Measurements from ENCODE around the gene GIMAP8. TPM values are rescaled to one million over a fixed set of nuclear protein-coding genes. Genes with fewer than 3 reads are reported as not detected.
"Not testable (repeated sequence)": the region's sequence is repeated elsewhere in the genome, so short reads cannot be mapped to it uniquely, and the experiment has no call there.

The GIMAP8 gene
- total RNA-seq, 1 experiment from 2014 or later, result 0.07 TPM

DNA sequence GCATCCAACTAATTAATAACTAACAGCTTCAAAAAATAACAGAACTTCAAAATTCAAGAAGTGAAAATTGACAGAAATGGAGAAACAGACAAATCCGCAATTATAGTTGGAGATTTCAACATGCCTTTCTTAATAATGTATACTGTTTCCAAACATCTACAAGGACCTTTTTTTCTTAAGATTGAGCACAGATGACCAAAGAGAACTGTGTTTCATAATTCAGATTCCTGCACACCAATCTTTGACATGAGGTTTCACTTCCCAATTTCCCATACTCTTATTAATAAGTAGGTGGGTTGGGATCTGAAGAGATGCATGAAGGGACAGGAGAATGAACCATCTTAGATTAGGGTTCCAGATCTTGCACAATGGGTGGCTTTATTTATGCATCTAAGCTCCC, 39.4 kb downstream of the GIMAP8 start:
- DNase-seq, result no peak
- H3K36me3 ChIP-seq (ENCODE audit: control insufficient read depth, insufficient read depth, low read length), result no peaks in the 10 kb centered on the region
- no peaks in the 10 kb centered on the region for H3K9me3 ChIP-seq
- Mint-ChIP-seq H3K4me3 (ENCODE audit: unreplicated experiment) (no peak overlapping the region), H3K36me3 (ENCODE audit: insufficient read depth, unreplicated experiment) (no peaks in the 10 kb centered on the region), H3K27ac (ENCODE audit: unreplicated experiment) (no peak overlapping the region), H3K4me1 (ENCODE audit: low read depth, unreplicated experiment) (no peaks in the 10 kb centered on the region), H3K27me3 (ENCODE audit: insufficient read depth, unreplicated experiment) (peaks cover 5% of the 10 kb centered on the region), H3K9me3 (ENCODE audit: unreplicated experiment) (no peaks in the 10 kb centered on the region)
- no TSS peak for BruUV-seq (replicated peaks)
- TF ChIP-seq CTCF (IDR thresholded peaks at IDR 0.05; ENCODE audit: insufficient read depth in 1 of 2, low read depth in 1 of 2, low read length in 1 of 2, severe bottlenecking in 1 of 2, unreplicated experiment in 1 of 2), result no peak
- intact Hi-C loops (cut with micrococcal nuclease; ENCODE audit: unreplicated experiment), result no loop called here
- CTCF ChIA-PET, result no interaction called here
- no peak overlapping the region for H3K4me3 ChIP-seq (ENCODE audit: low read depth, low read length)
- POLR2A ChIA-PET, result no interaction called here
- no peaks in the 10 kb centered on the region for H3K27me3 ChIP-seq (replicated peaks; ENCODE audit: control insufficient read depth, insufficient read depth, low read length)
- H3K4me1 ChIP-seq, result no peaks in the 10 kb centered on the region

- H3K9me3 ChIP-seq; H3K4me1 Mint-ChIP-seq (ENCODE audit: low read depth, unreplicated experiment); H3K9me3 Mint-ChIP-seq (ENCODE audit: unreplicated experiment); H3K36me3 Mint-ChIP-seq (ENCODE audit: insufficient read depth, unreplicated experiment); H3K4me3 Mint-ChIP-seq (ENCODE audit: unreplicated experiment); intact Hi-C loops (cut with micrococcal nuclease; ENCODE audit: unreplicated experiment); BruUV-seq (replicated peaks); H3K27ac Mint-ChIP-seq (ENCODE audit: unreplicated experiment); H3K4me3 ChIP-seq (ENCODE audit: low read depth, low read length); POLR2A ChIA-PET; DNase-seq; H3K36me3 ChIP-seq (ENCODE audit: control insufficient read depth, insufficient read depth, low read length); H3K27me3 Mint-ChIP-seq (ENCODE audit: insufficient read depth, unreplicated experiment); H3K27me3 ChIP-seq (replicated peaks; ENCODE audit: control insufficient read depth, insufficient read depth, low read length); CTCF ChIA-PET; H3K4me1 ChIP-seq: not testable (repeated sequence)
Observed at GRCh38 chr7:150493442-150493841, 43.0 kb downstream of the GIMAP8 start.

GRCh38 chr7:150502519-150502918, 52.1 kb downstream of the GIMAP8 start:
- no peaks in the 10 kb centered on the region for H3K9me3 Mint-ChIP-seq (ENCODE audit: unreplicated experiment)
- Histone ChIP-seq H3K4me1 (no peaks in the 10 kb centered on the region), H3K4me3 (ENCODE audit: low read depth, low read length) (no peak overlapping the region), H3K9me3 (no peaks in the 10 kb centered on the region), H3K27me3 (replicated peaks; ENCODE audit: control insufficient read depth, insufficient read depth, low read length) (no peaks in the 10 kb centered on the region), H3K36me3 (ENCODE audit: control insufficient read depth, insufficient read depth, low read length) (no peaks in the 10 kb centered on the region)
- no peak overlapping the region for H3K4me3 Mint-ChIP-seq (ENCODE audit: unreplicated experiment)
- no peak for DNase-seq
- no peaks in the 10 kb centered on the region for H3K36me3 Mint-ChIP-seq (ENCODE audit: insufficient read depth, unreplicated experiment)
- peaks cover 15% of the 10 kb centered on the region for H3K27me3 Mint-ChIP-seq (ENCODE audit: insufficient read depth, unreplicated experiment)
- H3K27ac Mint-ChIP-seq (ENCODE audit: unreplicated experiment), result no peak overlapping the region
- intact Hi-C loops (cut with micrococcal nuclease; ENCODE audit: unreplicated experiment), result no loop called here
- ChIA-PET POLR2A (no interaction called here), CTCF (no interaction called here)
- no peak for TF ChIP-seq CTCF (IDR thresholded peaks at IDR 0.05; ENCODE audit: insufficient read depth in 1 of 2, low read depth in 1 of 2, low read length in 1 of 2, severe bottlenecking in 1 of 2, unreplicated experiment in 1 of 2)
- no peaks in the 10 kb centered on the region for H3K4me1 Mint-ChIP-seq (ENCODE audit: low read depth, unreplicated experiment)
- BruUV-seq (replicated peaks), result no TSS peak

DNA sequence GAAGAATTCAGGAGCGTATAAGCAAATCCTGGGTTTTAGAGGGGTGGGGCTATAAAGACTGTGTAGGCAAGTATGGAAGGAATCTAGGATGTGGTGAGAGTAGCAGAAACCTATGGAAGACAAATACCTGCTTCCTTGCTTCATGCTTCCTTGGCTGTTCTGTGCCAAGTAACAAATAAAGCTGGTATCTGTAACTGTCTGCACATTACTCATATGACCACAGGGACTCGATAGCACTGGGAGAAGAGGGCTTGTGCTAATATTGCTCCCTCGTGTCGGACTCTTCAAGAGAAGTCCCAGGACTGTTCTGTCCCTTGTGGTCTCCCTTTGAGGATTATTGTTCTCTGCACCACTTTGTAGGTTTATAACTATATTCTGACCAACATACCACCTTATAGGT, 52.7 kb downstream of the GIMAP8 start:
- intact Hi-C loops (cut with micrococcal nuclease; ENCODE audit: unreplicated experiment), result no loop called here
- Mint-ChIP-seq H3K36me3 (ENCODE audit: insufficient read depth, unreplicated experiment) (no peaks in the 10 kb centered on the region), H3K27ac (ENCODE audit: unreplicated experiment) (no peak overlapping the region), H3K9me3 (ENCODE audit: unreplicated experiment) (no peaks in the 10 kb centered on the region), H3K27me3 (ENCODE audit: insufficient read depth, unreplicated experiment) (peaks cover 13% of the 10 kb centered on the region), H3K4me1 (ENCODE audit: low read depth, unreplicated experiment) (no peaks in the 10 kb centered on the region), H3K4me3 (ENCODE audit: unreplicated experiment) (no peak overlapping the region)
- ChIA-PET CTCF (no interaction called here), POLR2A (no interaction called here)
- no peaks in the 10 kb centered on the region for H3K27me3 ChIP-seq (replicated peaks; ENCODE audit: control insufficient read depth, insufficient read depth, low read length)
- no peak for DNase-seq
- H3K9me3 ChIP-seq, result no peaks in the 10 kb centered on the region
- no peak for TF ChIP-seq CTCF (IDR thresholded peaks at IDR 0.05; ENCODE audit: insufficient read depth in 1 of 2, low read depth in 1 of 2, low read length in 1 of 2, severe bottlenecking in 1 of 2, unreplicated experiment in 1 of 2)
- no peaks in the 10 kb centered on the region for H3K4me1 ChIP-seq
- H3K4me3 ChIP-seq (ENCODE audit: low read depth, low read length), result no peak overlapping the region
- BruUV-seq (replicated peaks), result no TSS peak
- no peaks in the 10 kb centered on the region for H3K36me3 ChIP-seq (ENCODE audit: control insufficient read depth, insufficient read depth, low read length)

All from Caco-2 (cell line).